ENCODE results near the gene SELENOW.
"Not testable (repeated sequence)": the region's sequence is repeated elsewhere in the genome, so short reads cannot be mapped to it uniquely, and the experiment has no call there.

Gene SELENOW

GRCh38 chr19:47796785-47797184 is 18.3 kb downstream of the SELENOW start:
- TF ChIP-seq CTCF (IDR thresholded peaks at IDR 0.05; ENCODE audit: low read depth, low read length, missing control alignments) = no peak
- no peak for DNase-seq (ENCODE audit: low read depth)
- in situ Hi-C loops (cut with HindIII; ENCODE audit: low sequenced_read_pairs) = no loop called here
- no peak overlapping the region for H3K4me3 ChIP-seq (ENCODE audit: low read depth, low read length)

- H3K4me3 ChIP-seq (ENCODE audit: low read depth, low read length) = no peak overlapping the region
- no peak for TF ChIP-seq CTCF (IDR thresholded peaks at IDR 0.05; ENCODE audit: low read depth, low read length, missing control alignments)
- DNase-seq (ENCODE audit: low read depth) = no peak
- in situ Hi-C loops (cut with HindIII; ENCODE audit: low sequenced_read_pairs) = no loop called here
Measured at GRCh38 chr19:47797996-47798903, 19.7 kb downstream of the SELENOW start.

- no peak for DNase-seq (ENCODE audit: low read depth)
- TF ChIP-seq CTCF (IDR thresholded peaks at IDR 0.05; ENCODE audit: low read depth, low read length, missing control alignments) = no peak
Measured at GRCh38 chr19:47798904-47799266, 20.4 kb downstream of the SELENOW start.

GRCh38 chr19:47801270-47801669 is 22.8 kb downstream of the SELENOW start:
- no peak overlapping the region for H3K4me3 ChIP-seq (ENCODE audit: low read depth, low read length)
- no peak for DNase-seq (ENCODE audit: low read depth)
- in situ Hi-C loops (cut with HindIII; ENCODE audit: low sequenced_read_pairs) = no loop called here
- no peak for TF ChIP-seq CTCF (IDR thresholded peaks at IDR 0.05; ENCODE audit: low read depth, low read length, missing control alignments)

More at GRCh38 chr19:47798904-47799266, 20.4 kb downstream of the SELENOW start:
- H3K4me3 ChIP-seq (ENCODE audit: low read depth, low read length) = no peak overlapping the region
- in situ Hi-C loops (cut with HindIII; ENCODE audit: low sequenced_read_pairs) = no loop called here

- H3K4me3 ChIP-seq (ENCODE audit: low read depth, low read length) = no peak overlapping the region
- in situ Hi-C loops (cut with HindIII; ENCODE audit: low sequenced_read_pairs) = no loop called here
- TF ChIP-seq CTCF (IDR thresholded peaks at IDR 0.05; ENCODE audit: low read depth, low read length, missing control alignments) = no peak
- no peak for DNase-seq (ENCODE audit: low read depth)
Measured at GRCh38 chr19:47802521-47803043, 24.1 kb downstream of the SELENOW start.

- in situ Hi-C loops (cut with HindIII; ENCODE audit: low sequenced_read_pairs); DNase-seq (ENCODE audit: low read depth); H3K4me3 ChIP-seq (ENCODE audit: low read depth, low read length): not testable (repeated sequence)
Measured at GRCh38 chr19:47803148-47803547, 24.6 kb downstream of the SELENOW start.

- DNase-seq (ENCODE audit: low read depth); in situ Hi-C loops (cut with HindIII; ENCODE audit: low sequenced_read_pairs); H3K4me3 ChIP-seq (ENCODE audit: low read depth, low read length): not testable (repeated sequence)
Measured at GRCh38 chr19:47803671-47804070, 25.2 kb downstream of the SELENOW start.

GRCh38 chr19:47804451-47804850 is 25.9 kb downstream of the SELENOW start, which contains the start of gene TPRX1:
Gene TPRX1 (minus strand): TSS chr19:47804551. CDS start chr19:47804539, 12 bp downstream.
- DNase-seq (ENCODE audit: low read depth); in situ Hi-C loops (cut with HindIII; ENCODE audit: low sequenced_read_pairs); H3K4me3 ChIP-seq (ENCODE audit: low read depth, low read length): not testable (repeated sequence)
